HG02610 (cell line): ENCODE data around the gene NLRP6.
"Not testable (repeated sequence)": the region's sequence is repeated elsewhere in the genome, so short reads cannot be mapped to it uniquely, and the experiment has no call there.

Source experiments
- ATAC-seq: cut with Tn5 transposase; IDR thresholded peaks from one replicate; pipeline ENCODE4 v1.9.1; 2021; ENCODE audit warnings: mild to moderate bottlenecking, moderate library complexity; ENCODE audit not compliant: unreplicated experiment

The NLRP6 gene

DNA sequence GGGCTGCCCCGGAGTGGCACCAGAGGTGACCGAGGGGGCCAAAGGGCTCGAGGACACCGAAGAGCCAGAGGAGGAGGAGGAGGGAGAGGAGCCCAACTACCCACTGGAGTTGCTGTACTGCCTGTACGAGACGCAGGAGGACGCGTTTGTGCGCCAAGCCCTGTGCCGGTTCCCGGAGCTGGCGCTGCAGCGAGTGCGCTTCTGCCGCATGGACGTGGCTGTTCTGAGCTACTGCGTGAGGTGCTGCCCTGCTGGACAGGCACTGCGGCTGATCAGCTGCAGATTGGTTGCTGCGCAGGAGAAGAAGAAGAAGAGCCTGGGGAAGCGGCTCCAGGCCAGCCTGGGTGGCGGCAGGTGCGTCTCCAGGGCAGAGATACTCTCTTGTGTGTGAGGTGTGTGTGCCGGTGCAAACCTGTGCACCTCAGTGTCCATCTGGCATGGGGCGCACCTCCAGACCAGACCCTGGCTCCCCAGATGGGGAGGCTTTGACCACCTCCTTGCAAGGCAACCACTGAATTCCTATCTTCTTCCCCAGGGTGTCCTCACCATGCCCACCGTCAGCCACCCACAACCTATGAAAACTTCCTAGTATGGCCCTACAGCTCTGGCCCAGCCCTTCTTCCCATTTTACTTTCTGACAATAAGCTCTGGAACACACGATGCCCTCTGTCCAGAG, 3.4 kb downstream of the NLRP6 start:
- ATAC-seq: no peak

DNA sequence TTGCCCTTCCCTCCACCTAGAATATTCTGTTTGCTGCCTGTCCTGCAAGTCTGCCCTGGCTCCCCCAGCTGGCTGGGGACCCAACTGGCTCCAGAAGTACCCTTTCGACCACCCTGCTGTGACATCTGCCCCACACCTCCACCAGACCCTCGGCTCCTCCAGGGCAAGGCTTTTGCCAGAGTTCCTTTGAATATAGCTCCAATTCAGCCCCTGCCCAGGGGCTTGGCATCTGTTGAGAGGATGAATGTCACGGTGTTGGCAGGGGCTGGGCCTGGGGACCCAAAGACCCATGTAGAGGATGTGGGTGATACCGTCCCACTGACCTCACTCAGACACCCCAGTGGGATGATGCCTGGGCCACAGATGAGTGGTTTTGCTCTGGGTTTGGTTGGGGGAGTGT, 4.0 kb downstream of the NLRP6 start:
- ATAC-seq: no peak

- no peak for ATAC-seq
These were observed 4.6 kb downstream of the NLRP6 start for GRCh38 chr11:282630-283360.

- ATAC-seq: no peak
These were observed 5.3 kb downstream of the NLRP6 start for GRCh38 chr11:283405-284104.

GRCh38 chr11:284105-285020, 6.2 kb downstream of the NLRP6 start:
- ATAC-seq: no peak

- ATAC-seq: no peak
These were observed 7.0 kb downstream of the NLRP6 start for GRCh38 chr11:285021-285893.

- ATAC-seq: no peak
These were observed 7.7 kb downstream of the NLRP6 start for GRCh38 chr11:285894-286220.

- ATAC-seq: not testable (repeated sequence)
These were observed 9.0 kb downstream of the NLRP6 start for GRCh38 chr11:286977-287820.

DNA sequence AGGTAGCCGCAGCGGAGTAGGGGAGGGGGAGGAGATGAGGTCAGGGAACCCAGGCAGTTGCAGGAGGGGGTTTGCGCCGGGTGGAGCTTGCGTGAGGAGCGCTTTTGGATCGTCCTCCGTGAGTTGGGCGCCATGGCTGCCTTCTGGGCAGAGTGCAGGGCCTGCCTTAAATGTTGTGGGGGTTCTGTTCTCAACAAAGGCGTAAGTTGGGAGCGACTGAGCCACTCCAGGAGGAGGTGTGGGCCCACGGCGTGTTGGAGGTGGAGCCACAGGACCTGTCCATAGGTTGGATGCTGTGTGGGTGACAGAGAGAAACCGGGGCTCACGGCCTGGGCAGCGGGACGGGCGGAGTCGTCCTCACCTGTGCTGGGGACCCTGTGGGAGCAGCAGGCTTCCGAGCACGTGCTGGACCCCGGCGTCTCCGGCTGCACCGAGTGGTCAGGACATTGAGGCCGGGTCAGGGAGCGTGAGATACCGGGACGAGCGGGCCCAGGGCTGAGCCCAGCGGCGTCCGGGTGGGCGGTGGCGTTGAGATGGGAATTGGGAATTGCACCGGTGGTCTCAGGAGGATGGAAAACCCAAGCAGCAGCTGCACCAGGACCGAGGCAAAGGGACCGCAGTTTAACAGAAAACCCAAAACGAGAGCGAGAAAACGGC, 9.7 kb downstream of the NLRP6 start:
- ATAC-seq: no peak

DNA sequence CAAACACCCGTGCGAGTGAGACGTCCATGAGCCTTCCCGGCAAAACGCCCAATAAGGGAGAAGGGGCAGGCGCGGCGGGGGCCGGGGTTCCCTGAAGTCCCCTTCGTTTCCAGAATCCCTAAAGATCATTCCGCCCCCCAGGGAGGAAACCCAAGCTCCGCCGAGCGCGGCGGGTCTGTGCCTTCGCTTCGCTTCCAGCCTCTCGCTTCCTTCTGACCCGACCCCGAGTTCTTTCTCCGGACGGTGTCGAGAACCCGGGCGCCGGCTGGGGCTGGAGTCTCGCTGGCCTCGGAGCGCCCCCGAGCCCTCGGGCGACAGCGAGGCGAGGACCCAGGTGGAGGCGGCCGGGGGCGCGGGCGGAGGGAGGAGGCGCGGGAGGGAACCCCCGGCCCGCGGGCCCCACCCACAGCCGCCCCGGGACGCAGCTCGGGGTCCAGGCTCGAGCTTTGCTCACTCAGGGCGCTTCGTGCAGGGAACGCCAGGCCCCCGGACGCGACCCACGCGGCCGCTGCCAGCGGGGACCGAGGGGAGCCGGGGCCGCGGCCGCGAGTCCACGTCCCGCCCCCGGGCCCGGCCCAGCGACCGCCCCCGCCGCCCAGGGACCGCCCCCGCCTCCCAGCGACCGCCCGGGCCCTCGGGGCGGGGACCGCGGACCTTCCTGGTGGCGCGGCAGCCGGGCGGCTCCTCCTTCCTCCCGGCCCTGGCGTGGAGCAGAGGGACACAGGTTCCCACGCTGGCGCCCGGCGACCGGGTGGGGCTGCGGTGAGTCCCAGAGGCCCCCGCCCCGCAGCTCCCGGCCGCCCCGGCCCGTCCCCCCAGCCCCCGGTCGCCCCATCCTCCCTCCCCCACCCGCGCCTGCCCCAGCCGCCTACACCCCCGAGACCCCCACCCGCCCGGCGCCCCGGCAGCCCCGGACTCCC, 10.5 kb downstream of the NLRP6 start, which contains the start of gene PGGHG:
Gene PGGHG (plus strand): TSS at position 649 of the 920 bp plus-strand sequence. CDS start 691 bp downstream, outside the sequence.
- ATAC-seq: peak; percentile 36

GRCh38 chr11:289398-289711, 11.1 kb downstream of the NLRP6 start:
- ATAC-seq: no peak

DNA sequence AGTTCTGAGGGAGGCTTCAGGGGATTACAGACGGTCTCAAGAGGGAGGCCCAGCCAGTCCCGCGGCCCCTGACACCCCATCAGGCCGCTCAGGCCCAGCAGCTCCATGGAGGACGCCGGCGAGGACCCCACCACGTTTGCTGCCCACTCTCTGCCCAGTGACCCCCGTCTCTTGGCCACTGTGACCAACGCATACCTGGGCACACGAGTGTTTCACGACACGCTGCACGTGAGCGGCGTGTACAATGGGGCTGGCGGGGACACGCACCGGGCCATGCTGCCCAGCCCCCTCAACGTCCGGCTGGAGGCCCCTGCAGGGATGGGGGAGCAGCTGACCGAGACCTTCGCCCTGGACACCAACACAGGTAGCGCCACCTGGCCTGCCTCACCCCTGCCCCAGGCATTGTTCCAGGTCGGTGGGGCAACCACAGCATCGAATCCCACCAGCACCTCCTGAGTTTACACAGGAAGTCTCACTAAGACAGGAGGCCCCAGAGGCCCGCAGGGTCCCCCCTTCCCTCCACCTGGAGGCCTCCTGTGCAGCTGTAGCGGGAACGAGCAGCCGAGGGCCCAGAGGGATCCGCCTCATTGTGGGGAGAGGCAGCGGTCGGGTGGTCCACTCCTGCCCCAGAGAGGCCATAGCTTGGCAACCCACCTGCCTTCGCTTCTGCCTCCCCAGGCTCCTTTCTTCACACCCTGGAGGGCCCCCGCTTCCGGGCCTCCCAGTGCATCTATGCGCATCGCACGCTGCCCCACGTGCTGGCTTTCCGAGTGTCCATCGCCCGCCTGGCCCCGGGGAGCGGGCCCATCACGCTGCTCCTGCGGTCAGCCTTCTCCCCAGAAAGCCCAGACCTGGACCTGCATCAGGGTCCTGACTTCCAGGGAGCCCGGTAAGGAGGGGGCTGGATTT, 11.8 kb downstream of the NLRP6 start:
- no peak for ATAC-seq

- no peak for ATAC-seq
These were observed 12.5 kb downstream of the NLRP6 start for GRCh38 chr11:290621-291231.

GRCh38 chr11:291281-292210, 13.3 kb downstream of the NLRP6 start:
- no peak for ATAC-seq
